GM12891 (cell line): ENCODE data around the gene OTOF.
A peak's percentile ranks its signal among the peaks of the same experiment; 100 is the strongest.

Experiments
- DNase-seq: peaks from one replicate; pipeline ENCODE4 v3.0.0; 2011; ENCODE audit warnings: low spot score; ENCODE audit not compliant: insufficient read length
- FAIRE-seq: peaks from 2 replicates; lab custom pipeline; 2011; peaks lifted over from hg19 to GRCh38; lab: Jason Lieb, UNC
- PAX5 ChIP-seq: IDR thresholded peaks from 2 replicates; pipeline ENCODE4 v1.6.1; 2011; ENCODE audit warnings: low read length, moderate library complexity, mild to moderate bottlenecking; ENCODE audit not compliant: insufficient read depth, severe bottlenecking
- POLR2A ChIP-seq: IDR thresholded peaks from 2 replicates; pipeline ENCODE4 v1.6.1; 2011; ENCODE audit warnings: low read depth, low read length, control low read depth
- POLR2AphosphoS5 ChIP-seq: IDR thresholded peaks from 2 replicates; pipeline ENCODE4 v1.6.1; 2011; ENCODE audit warnings: low read depth, low read length, control low read depth
- POU2F2 ChIP-seq: IDR thresholded peaks from 2 replicates; pipeline ENCODE4 v1.6.1; 2011; ENCODE audit warnings: low read depth, mild to moderate bottlenecking, control low read depth, low read length, moderate library complexity
- SPI1 ChIP-seq: IDR thresholded peaks from 2 replicates; pipeline ENCODE4 v1.6.1; 2011; ENCODE audit warnings: low read depth, low read length, control low read depth
- TAF1 ChIP-seq: IDR thresholded peaks from 2 replicates; pipeline ENCODE4 v1.6.1; 2011; ENCODE audit warnings: low read depth, low read length, control low read depth

Gene OTOF

DNA sequence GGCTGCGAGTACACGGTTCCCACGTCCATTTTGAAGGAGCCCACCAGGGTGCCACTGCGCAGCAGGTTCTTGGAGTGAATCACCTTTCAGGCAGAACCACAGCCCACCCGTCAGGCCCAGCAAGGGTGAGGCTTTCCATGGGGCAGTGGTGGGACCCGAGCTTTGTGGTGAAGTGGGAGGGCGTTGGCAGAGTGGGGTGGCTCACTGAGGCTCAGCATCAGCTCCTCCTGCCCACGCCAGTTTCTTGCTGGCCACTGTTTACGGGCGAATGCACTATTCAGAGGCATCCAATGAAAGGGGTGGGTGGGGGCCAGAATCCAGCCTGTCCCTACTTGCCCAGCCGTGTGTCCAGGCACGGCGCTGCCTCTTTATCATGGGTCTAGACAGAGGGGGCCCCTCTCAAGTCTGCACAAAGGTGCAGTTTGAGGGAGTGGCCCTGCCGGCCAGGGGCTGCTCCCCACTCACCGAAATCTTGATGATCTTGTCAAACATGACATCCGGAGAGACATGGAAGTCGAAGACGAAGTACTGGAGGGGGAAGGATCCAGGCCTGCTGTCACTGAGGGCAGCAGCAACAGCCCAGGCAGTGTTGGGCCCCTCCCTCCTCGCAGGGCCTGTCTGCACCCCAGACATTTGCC lies 11.4 kb upstream of the OTOF start:
- DNase-seq (no peak), FAIRE-seq (no peak)
- TF ChIP-seq POU2F2 (no peak), PAX5 (no peak), POLR2AphosphoS5 (no peak), POLR2A (no peak), TAF1 (no peak), SPI1 (no peak)

DNA sequence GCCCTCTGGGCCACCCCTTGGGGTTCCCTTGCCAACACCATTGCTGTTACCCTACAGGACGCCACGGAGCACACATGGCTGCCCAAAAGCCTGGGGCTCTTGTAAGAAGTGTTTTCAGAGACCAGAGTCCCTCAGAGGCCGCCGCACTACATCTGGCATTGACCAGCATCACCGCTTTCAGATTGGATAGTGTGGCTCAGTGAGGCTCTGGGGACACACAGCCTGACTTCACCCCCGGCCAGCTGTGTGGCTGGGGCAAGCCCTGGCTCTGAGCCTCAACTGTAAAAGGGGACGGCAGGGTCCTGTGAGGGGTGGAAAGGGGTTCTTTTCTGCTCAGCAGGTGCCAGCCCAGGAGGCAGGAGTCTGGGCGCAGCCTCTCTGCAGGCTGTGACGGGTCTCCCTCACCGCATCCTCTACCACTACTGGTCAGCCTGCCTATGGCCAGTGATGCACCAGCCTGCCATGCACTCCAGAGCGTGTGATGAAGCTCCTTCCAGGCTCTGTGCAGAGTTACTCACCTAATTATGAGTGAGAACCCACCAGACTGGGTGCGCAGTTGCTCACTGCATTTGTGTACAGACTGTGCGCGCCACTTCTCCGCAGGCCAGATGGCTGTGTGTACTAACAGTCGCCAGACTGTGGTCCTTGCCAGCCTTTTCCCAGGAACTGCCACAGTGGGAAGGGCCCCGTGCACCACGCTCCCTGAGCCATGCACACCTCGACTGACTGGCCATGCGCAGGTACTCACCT lies 10.7 kb upstream of the OTOF start:
- TF ChIP-seq TAF1, result no peak
- TF ChIP-seq POU2F2, result no peak
- no peak for TF ChIP-seq POLR2AphosphoS5
- TF ChIP-seq POLR2A, result no peak
- TF ChIP-seq PAX5, result no peak
- TF ChIP-seq SPI1, result no peak
- DNase-seq (no peak), FAIRE-seq (no peak)

DNA sequence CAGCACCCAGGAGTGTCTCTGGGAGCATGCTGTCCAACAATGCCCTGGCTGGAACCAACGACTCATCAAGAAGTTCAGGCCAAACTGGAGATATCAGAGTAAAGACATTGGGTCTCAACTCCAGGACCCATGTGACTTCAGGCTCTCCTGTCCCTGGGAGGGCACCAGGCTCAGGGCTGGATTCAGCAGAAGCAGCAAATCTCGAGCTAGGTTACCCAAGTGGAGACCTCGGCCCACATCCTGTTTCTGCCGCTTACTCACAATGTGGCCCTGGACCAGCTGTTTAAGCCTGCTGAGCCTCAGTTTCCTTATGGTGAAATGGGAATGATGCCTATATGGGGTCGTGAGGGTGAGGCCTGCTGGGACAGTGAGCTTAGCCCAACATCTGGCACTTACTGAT lies 9.3 kb upstream of the OTOF start:
- FAIRE-seq, result no peak

GRCh38 chr2:26486789-26487188 lies 8.9 kb upstream of the OTOF start:
- no peak for DNase-seq
- FAIRE-seq, result no peak
- TF ChIP-seq TAF1 (no peak), PAX5 (no peak), SPI1 (no peak), POLR2AphosphoS5 (no peak), POLR2A (no peak), POU2F2 (no peak)

More for the DNA sequence above, 9.3 kb upstream of the OTOF start:
- TF ChIP-seq PAX5 (no peak), POLR2AphosphoS5 (no peak), POLR2A (no peak), SPI1 (no peak), TAF1 (no peak), POU2F2 (no peak)
- no peak for DNase-seq

- FAIRE-seq (no peak), DNase-seq (no peak)
- TF ChIP-seq POLR2A, result no peak
- no peak for TF ChIP-seq PAX5
- no peak for TF ChIP-seq POU2F2
- TF ChIP-seq TAF1, result no peak
- no peak for TF ChIP-seq SPI1
- TF ChIP-seq POLR2AphosphoS5, result no peak
Measured at GRCh38 chr2:26485725-26486418, 7.9 kb upstream of the OTOF start.

DNA sequence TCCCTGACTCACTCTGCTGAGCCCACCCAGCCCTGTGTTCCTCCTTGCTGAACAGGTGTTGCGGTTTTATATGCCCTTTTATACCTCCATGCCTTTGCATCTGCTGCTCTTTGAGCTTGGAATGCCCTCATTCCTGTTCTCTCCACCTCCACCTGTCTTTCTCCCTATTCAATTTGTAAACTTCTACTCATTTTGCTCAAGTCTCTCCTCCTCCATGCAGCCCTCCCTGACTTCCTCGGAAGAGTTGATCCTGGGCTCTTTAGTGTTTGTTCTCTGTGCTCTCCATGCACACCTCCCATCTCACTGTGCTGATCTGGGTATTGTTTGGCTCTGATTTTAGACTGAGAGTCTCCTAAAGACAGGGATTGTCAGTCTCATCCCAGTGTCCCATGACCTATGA lies 7.2 kb upstream of the OTOF start:
- FAIRE-seq, result no peak
- no peak for DNase-seq
- no peak for TF ChIP-seq PAX5
- TF ChIP-seq POU2F2, result no peak
- TF ChIP-seq TAF1, result no peak

DNA sequence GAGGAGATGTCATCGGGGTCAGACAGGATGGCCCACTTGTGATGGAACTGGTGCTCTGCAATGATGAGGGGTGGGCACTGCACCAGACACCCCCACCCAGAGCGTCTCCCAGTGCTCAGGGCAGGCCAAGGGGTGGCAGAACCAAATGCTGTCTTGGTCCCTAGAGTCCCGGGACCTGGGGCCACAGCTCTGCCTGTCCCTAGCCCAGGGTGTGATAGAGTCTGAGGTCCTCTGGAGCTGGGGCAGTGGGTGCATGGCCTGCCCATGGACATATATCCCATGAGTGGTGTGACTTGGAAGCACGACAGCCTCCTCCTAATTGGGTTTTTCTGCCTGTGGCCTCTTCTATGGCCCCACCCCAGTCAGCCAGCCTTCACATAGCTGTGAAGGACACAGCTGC lies 6.7 kb upstream of the OTOF start:
- no peak for TF ChIP-seq TAF1
- TF ChIP-seq PAX5, result no peak
- TF ChIP-seq SPI1, result no peak
- no peak for TF ChIP-seq POU2F2
- no peak for TF ChIP-seq POLR2A
- no peak for TF ChIP-seq POLR2AphosphoS5
- FAIRE-seq (no peak), DNase-seq (no peak)

- TF ChIP-seq PAX5, result no peak
- no peak for TF ChIP-seq TAF1
- TF ChIP-seq SPI1, result no peak
- no peak for TF ChIP-seq POU2F2
- no peak for TF ChIP-seq POLR2A
- TF ChIP-seq POLR2AphosphoS5, result no peak
- DNase-seq (no peak), FAIRE-seq (no peak)
Measured at GRCh38 chr2:26483957-26484565, 6.1 kb upstream of the OTOF start.

DNA sequence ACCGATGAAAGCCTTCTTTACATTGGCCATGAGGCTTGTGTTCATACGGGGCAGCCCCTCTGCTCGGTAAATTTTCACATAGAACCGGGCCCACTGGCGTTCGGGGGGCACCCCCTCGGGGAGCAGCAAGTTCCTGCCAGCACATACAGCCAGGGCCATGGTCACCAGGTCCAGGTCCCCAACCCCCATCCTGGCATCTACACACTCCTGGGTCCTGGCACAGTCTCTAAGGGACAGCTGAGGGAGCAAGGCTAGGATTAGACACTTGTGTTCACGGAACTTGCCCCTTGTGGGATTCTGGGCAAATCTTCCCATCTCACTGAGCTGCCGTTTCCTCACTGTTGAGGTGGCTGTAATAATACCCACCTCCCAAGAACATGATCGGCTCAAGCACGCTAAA lies 5.6 kb upstream of the OTOF start:
- TF ChIP-seq TAF1 (no peak), SPI1 (no peak), POU2F2 (no peak), POLR2AphosphoS5 (no peak), PAX5 (no peak), POLR2A (no peak)
- DNase-seq, result no peak
- FAIRE-seq, result no peak

GRCh38 chr2:26483027-26483326 lies 5.1 kb upstream of the OTOF start:
- DNase-seq, result no peak
- no peak for TF ChIP-seq SPI1
- no peak for TF ChIP-seq POLR2A
- TF ChIP-seq POU2F2, result peak; percentile 57; the same call in 1 of the 2 replicates
- TF ChIP-seq PAX5, result no peak
- TF ChIP-seq POLR2AphosphoS5, result no peak
- TF ChIP-seq TAF1, result no peak
- FAIRE-seq, result no peak
